Brain microvascular endothelial cell (primary cell): ENCODE results near the gene LRRC45.

Experiments
- DNase-seq: peaks from one replicate; pipeline ENCODE4 v3.0.0-alpha.2; 2020
- H3K27ac ChIP-seq: fragments of 250-450 bp; sonication (Bioruptor Pico); 2 replicates; pipeline ENCODE4 v1.5.1; 2020; ENCODE audit warnings: mild to moderate bottlenecking, moderate library complexity
- H3K27me3 ChIP-seq: fragments of 250-450 bp; sonication (Bioruptor Pico); replicated peaks from 2 replicates; pipeline ENCODE4 v1.5.1; 2020; ENCODE audit warnings: mild to moderate bottlenecking
- H3K36me3 ChIP-seq: fragments of 250-450 bp; sonication (Bioruptor Pico); replicated peaks from 2 replicates; pipeline ENCODE4 v1.5.1; 2020; ENCODE audit warnings: mild to moderate bottlenecking
- H3K4me3 ChIP-seq: 2 replicates; pipeline ENCODE4 v1.5.1; 2011; ENCODE audit warnings: low read depth, mild to moderate bottlenecking, control low read depth, low read length, moderate library complexity
- CTCF ChIP-seq: IDR thresholded peaks from 2 replicates; pipeline ENCODE4 v1.5.1; 2011; ENCODE audit warnings: low read depth, mild to moderate bottlenecking, moderate library complexity, low read length, control low read depth, inconsistent platforms; ENCODE audit errors: missing control alignments
- in situ Hi-C: cut with HindIII; loops from 2 replicates; pipeline ENCODE4 v1.10.0; 2017; ENCODE audit warnings: low sequenced_read_pairs, low pct_ligation_motif_present

The LRRC45 gene

GRCh38 chr17:82007228-82007494 lies 15.9 kb upstream of the LRRC45 start:
- H3K36me3 ChIP-seq: no peaks in the 10 kb centered on the region
- in situ Hi-C loops: no loop called here
- TF ChIP-seq CTCF: no peak
- no peaks in the 10 kb centered on the region for H3K27me3 ChIP-seq
- DNase-seq: no peak
- H3K27ac ChIP-seq: no peak overlapping the region
- no peak overlapping the region for H3K4me3 ChIP-seq

GRCh38 chr17:82007495-82008257 lies 15.4 kb upstream of the LRRC45 start:
- no peaks in the 10 kb centered on the region for H3K36me3 ChIP-seq
- in situ Hi-C loops: no loop called here
- peak; percentile 62 for TF ChIP-seq CTCF
- H3K4me3 ChIP-seq: no peak overlapping the region
- no peak for DNase-seq
- H3K27me3 ChIP-seq: no peaks in the 10 kb centered on the region
- H3K27ac ChIP-seq: no peak overlapping the region

GRCh38 chr17:82008258-82008940 lies 14.7 kb upstream of the LRRC45 start:
- H3K36me3 ChIP-seq: no peaks in the 10 kb centered on the region
- TF ChIP-seq CTCF: no peak
- no peak for DNase-seq
- no peak overlapping the region for H3K4me3 ChIP-seq
- H3K27ac ChIP-seq: no peak overlapping the region
- in situ Hi-C loops: no loop called here
- no peaks in the 10 kb centered on the region for H3K27me3 ChIP-seq

- Histone ChIP-seq H3K36me3 (no peaks in the 10 kb centered on the region), H3K27ac (no peak overlapping the region), H3K4me3 (no peak overlapping the region), H3K27me3 (no peaks in the 10 kb centered on the region)
- no peak for TF ChIP-seq CTCF
- in situ Hi-C loops: no loop called here
- DNase-seq: no peak
Observed at GRCh38 chr17:82008941-82009405, 14.1 kb upstream of the LRRC45 start.

- DNase-seq: no peak
- no peak for TF ChIP-seq CTCF
- Histone ChIP-seq H3K27ac (no peak overlapping the region), H3K36me3 (no peaks in the 10 kb centered on the region), H3K4me3 (no peak overlapping the region), H3K27me3 (no peaks in the 10 kb centered on the region)
- in situ Hi-C loops: no loop called here
Observed at GRCh38 chr17:82009413-82009812, 13.7 kb upstream of the LRRC45 start.
